Putamen (tissue), 1 donor: ENCODE data around the gene MARCHF10.
"Not testable (repeated sequence)": the region's sequence is repeated elsewhere in the genome, so short reads cannot be mapped to it uniquely, and the experiment has no call there.

Experiments
- DNase-seq: peaks from one replicate; pipeline ENCODE4 v3.0.0-alpha.2; 2016; ENCODE audit warnings: low spot score

The MARCHF10 gene, protein sequence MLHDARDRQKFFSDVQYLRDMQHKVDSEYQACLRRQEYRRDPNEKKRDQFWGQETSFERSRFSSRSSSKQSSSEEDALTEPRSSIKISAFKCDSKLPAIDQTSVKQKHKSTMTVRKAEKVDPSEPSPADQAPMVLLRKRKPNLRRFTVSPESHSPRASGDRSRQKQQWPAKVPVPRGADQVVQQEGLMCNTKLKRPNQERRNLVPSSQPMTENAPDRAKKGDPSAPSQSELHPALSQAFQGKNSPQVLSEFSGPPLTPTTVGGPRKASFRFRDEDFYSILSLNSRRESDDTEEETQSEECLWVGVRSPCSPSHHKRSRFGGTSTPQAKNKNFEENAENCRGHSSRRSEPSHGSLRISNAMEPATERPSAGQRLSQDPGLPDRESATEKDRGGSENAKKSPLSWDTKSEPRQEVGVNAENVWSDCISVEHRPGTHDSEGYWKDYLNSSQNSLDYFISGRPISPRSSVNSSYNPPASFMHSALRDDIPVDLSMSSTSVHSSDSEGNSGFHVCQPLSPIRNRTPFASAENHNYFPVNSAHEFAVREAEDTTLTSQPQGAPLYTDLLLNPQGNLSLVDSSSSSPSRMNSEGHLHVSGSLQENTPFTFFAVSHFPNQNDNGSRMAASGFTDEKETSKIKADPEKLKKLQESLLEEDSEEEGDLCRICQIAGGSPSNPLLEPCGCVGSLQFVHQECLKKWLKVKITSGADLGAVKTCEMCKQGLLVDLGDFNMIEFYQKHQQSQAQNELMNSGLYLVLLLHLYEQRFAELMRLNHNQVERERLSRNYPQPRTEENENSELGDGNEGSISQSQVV

DNA sequence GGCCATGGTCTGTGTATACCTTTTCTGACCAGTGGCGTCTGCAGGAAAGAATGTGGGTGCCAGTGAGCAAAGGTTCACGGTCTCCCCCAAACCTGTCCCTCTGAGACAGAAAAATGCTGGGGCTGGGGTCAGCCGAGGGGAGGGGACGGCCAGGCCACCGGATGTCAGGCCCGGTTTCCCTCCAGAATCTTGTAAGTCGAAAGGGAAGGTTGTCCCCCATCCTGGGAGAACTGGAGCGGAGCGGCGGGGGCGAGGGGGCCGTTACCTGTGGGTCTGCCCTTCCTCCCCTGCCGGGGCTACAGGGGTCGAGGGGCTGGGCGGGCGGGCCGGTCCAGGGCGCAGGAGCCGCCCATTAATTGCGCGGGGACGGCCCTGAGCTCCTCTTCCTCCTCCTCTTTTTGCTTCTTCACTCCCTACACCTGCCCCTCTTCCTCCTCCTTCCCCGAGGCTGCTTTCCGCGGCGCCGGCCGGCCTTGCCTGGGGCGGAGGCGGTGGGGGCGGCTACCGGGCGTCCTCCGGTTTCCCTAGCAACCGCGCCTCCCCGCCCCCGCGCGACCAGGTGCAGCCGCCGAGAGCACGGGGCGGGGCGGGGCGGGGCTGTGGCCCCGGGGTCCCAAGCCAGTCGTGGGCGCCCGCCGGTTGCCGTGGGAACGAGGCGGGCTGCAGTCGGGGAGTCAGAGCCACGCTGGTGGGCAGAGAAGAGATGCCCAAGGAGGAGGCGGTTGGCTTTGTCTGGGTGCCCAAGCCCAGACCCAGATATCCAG lies at the start of gene MARCHF10:
Gene MARCHF10, minus strand, starts transcription at position 503 of the 764 bp plus-strand sequence. CDS start 6,579 bp downstream, outside the sequence.
- peak; percentile 32 for DNase-seq

DNA sequence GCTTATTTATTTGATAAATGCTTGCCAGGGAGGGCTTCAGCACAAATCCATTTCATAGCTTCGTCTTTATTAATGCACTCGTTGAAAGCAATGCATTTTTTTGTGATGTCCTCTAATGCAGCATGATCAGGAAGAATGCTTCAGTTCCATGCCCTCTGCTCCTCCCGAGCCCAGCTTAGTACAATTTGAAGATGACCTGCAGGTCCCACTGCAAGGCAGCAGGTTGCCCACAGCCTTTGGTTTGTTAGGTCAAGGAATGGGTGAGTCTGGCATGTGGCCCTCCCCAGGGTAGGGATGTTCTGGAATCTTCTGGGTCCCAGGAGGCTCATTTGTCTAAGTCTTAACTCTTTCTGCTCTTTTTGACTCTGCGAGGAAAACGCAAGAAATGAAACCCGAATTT lies 49.4 kb upstream of the MARCHF10 start:
- no peak for DNase-seq

DNA sequence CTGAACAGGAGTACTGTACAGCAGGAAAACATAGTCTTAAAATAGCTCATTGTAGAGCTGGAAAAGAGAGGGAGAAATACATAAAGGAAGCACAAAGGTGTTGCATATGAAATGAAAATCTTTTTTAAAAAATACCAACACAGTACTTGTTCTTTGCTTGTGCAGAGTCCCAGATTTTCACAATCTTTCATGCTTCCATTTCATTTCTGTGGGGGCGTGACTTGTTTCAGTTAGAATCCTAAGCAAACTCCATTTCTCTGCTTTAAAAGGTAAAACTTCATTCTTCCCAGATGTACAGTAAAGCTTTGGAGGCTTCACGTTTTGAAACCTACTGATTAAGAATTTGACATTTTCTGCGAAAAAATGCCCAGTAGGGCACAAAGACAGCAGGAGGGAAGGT lies 48.5 kb upstream of the MARCHF10 start:
- DNase-seq = no peak

DNA sequence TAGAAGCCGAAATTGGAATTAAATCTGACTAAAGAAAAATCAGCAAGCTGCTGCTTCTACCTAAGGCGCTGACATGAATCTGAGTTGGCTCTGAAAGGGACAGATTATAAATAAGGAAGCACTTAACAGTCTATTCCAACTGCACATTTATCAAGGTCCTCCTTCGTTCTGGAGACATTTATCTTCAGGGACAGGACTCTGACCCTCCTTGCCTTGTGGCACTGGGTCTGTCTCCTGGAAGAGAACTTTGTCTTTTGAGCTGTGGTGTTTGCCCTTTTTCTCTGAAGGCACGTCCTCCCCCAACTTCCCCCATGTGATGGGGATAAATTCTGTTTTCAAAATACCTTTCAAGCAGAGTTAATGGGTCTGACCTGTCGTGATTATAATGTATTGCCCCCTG lies 47.0 kb upstream of the MARCHF10 start:
- DNase-seq = no peak

DNA sequence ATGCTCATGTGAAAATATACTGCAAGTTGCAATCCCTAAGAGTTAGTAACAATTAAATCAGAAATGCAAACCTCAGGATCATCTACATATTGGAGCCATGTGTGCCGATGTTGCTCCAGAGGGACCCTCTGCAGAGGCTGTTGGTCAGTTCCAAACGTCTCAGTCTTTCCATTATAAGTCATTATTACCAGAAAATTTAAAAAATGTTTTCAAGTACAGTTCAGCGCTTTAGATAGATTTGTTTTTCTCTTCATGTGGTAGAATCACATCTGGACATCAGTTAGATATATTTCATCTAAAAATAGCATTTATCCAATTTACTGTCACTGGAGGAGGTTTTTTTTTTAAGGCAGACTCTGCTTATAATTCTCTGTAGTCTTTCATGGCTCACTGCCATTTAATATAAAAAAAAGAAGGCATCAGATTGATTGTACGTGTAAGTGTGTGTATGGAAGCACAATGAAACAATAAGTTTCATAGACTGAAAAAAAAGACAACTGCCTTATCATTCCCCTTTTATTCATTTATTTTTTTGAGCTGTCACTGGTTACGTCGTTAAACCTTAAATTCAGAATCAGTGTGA lies 46.1 kb upstream of the MARCHF10 start:
- DNase-seq = no peak

DNA sequence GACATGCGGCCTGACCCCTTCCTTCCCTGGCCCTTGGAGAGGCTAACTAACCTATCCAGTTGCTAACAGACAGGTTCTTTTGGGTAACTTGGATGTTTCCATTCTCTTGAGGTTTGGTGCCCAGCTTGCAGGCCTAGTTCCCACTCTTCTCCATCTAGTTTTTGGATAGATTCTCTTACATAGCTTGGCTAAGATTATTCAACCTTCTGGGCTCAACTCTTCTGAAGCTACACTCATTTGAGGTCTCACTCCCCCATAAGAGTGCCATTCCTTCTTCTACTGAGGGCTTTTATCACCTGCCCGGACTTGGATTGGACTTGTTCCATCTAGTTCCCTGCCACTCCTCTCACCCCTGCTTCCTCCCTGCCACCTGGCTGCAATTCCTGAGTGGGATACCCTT lies 44.1 kb upstream of the MARCHF10 start:
- DNase-seq = no peak

DNA sequence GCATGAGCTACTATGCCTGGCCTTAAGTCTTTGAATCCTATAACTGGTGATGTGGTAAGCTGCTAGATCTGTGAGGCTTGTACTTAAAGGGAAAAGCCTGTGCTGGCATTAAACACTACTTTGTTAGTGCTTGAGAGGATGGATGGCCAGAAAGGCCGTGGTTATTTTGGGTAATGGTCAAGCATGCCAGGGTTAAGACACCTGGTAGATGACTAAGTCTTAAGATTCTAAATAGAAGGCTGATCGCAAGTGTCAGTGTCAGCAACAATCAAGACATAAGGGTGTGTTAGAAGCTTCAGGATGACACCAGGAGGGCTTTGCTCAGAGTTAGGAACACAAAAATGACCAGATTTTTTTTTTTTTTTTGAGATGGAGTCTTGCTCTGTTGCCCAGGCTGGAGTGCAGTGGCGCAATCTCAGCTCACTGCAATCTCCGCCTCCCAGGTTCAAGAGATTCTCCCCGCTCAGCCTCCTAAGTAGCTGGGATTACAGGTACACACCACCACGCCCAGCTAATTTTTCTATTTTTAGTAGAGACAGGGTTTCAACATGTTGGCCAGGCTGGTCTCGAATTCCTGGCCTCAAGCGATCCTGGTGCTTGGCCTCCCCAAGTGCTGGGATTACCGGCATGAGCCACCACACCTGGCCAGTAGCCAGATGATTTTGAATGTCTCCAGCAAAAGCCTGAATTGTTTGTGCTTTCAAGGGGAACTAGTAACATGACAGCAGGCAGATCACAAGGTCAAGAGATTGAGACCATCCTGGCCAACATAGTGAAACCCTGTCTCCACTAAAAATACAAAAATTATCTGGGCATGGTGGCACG lies 41.7 kb upstream of the MARCHF10 start:
- not testable (repeated sequence) for DNase-seq

DNA sequence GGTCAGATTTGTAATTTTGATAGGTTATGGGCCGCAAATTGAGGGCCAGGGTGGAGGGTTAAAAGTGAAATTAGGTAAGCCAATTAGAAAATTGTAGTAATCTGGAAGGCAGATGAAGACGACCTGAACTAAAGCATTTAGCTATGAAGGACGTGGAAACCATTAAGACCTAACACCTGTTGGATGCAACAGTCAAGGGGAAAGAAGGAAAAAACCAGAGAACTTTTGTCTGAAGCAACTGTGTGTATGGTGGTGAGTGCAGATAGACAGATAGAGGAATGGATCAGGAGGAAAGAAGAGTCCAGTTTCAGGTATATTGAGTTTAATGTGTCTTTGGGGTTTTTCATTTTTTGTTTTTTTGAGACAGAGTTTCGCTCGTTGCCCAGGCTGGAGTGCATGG lies 40.2 kb upstream of the MARCHF10 start:
- DNase-seq = no peak

DNA sequence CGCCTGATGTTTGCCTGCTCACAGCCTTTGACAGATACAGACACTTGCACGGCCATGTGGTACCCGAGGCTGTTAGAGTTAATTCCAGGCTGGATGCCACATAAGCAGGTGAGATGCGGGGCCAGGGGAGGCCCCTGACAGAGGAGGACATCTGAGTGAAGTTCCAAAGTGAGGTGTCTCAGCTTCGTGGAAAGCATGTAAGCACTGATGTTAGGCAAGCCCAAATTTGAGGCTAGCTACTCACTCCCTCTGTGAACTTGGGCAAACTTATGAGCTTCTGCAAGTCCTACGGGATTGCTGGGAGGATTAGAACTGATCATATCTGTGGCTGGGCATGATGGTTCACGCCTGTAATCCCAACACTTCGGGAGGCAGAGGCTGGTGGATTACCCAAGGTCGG lies 39.3 kb upstream of the MARCHF10 start:
- no peak for DNase-seq

DNA sequence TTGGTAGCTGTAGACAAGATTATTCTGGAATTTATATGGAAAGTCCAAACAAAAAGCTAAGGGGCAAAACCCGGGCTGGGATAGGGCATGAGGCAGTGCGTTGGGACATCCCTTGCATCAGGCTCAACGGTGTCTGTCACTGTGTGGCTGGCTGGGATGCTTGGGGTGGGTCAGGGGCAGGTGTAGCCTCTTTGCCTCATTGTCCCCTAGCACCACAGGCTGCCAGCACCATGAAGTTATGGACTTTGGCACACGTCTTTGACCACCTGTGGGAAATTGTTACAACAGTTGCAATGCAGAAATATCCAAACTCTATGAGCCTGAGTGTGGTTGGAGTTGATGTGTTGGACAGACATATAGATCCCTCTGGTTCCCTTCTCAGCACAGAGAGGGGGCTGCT lies 32.8 kb upstream of the MARCHF10 start:
- DNase-seq = no peak

DNA sequence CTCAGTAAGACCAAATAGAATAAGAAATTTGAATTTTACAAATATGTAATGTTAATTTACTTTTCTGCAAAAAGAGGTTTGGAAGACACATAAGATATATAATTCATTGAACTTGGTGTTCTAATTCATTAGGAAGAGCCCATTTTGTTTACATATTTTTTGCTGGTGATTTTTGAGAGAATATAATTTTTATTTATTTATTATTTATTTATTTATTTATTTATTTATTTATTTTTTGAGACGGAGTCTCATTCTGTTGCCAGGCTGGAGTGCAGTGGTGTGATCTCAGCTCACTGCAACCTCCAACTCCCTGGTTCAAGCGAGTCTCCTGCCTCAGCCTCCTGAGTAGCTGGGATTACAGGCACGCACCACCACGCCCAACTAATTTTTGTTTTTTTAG lies 25.7 kb upstream of the MARCHF10 start:
- not testable (repeated sequence) for DNase-seq

DNA sequence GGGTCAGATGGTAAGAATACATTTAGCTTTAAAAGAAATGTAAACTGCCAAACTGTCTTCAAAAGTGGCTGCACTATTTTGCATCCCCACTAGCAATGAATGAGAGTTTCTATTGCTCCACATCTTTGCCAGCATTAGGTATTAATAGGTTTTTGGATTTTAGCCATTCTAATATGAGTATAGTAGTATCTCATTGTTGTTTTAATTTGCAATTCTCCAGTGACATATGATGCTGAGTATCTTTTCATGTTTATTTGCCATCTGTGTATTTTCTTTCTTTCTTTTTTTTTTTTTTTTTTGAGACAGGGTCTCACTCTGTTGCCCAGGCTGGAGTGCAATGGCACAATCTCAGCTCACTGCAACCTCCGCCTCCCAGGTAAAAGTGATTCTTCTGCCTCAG lies 24.3 kb upstream of the MARCHF10 start:
- no peak for DNase-seq

DNA sequence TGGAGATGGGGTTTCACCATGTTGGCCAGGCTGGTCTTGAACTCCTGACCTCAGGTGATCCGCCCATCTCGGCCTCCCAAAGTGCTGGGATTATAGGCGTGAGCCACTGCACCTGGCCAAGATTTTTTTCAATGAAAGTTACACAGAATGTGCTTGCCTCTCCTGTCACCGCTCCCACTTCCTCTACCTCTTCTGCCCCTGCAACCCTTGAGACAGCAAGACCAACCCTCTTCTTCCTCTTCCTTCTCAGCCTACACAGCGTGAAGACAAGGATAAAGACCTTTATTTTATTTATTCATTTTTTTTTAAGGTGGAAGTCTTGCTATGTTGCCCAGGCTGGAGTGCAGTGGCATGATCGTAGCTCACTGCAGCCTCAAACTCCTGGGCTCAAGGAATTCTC lies 23.0 kb upstream of the MARCHF10 start:
- DNase-seq = not testable (repeated sequence)

DNA sequence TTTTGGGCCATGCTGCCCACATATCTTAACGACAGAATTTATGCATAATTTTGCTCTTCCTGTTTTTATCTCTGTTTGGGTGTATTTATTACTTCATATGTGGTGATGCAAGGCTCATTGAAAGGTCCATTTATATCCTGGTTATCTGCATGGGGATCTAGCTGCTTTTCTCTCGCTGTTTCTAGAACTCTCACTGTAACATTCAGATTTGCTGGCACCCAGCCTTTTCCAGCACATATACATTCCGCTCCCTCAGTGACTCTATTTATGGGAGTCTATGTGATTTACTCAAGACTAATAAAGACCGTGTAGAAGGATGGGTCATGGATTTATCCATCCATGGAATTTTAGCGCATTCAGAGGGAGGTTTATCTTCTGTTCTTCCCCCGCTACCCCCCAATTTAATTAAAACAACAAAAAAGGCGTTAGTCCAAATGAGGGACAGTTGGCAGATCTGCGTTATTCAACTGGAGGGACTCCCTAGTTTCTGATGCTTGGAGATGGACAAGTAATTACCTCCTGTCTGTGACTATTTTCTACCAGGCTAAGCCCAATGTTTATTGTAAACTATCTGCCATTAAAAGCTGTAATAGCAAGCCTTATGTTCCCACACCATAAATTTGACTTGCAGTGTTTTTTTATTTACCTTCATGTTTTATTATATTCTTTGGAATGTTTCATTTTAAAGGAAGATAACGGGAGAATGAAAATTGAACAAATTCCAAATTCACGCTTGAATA lies 19.8 kb upstream of the MARCHF10 start:
- peak; percentile 45 for DNase-seq

DNA sequence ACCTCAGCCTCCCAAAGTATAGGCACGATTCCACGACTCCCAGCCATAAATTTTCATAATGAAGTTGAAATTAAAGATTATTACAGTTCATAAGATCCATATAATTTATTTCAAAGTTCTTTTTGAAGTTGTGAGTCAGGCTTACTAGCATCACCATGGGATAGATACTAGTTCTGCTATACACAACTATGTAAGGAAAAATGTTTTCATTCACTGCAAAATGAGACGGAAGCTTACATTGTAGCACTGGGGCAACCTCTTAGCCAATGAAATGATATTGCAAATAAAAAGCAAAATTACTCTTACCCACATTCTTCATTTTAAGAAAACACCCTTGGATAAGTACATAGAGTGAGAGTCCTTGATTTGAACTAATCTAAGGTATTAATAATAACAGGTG lies 18.8 kb upstream of the MARCHF10 start:
- DNase-seq = no peak

DNA sequence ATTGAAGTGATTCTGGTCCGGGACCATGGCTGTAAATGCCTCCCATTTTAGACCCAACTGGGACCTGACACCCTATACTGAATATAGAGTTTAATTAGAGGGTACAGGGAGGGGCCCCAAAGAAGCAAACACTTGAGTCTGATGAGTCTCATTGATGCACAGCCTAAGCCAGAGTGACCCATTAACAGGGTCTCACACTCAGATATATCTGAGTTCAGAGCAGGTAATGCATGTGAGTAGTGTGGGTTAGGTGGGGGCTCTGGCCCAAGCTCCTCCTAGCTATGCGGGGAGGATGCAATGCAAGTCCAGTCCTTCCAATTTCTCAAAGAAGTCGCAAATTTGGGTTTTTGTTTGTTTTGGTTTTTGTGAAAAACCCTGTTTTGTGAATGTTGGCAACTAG lies 17.1 kb upstream of the MARCHF10 start:
- no peak for DNase-seq

DNA sequence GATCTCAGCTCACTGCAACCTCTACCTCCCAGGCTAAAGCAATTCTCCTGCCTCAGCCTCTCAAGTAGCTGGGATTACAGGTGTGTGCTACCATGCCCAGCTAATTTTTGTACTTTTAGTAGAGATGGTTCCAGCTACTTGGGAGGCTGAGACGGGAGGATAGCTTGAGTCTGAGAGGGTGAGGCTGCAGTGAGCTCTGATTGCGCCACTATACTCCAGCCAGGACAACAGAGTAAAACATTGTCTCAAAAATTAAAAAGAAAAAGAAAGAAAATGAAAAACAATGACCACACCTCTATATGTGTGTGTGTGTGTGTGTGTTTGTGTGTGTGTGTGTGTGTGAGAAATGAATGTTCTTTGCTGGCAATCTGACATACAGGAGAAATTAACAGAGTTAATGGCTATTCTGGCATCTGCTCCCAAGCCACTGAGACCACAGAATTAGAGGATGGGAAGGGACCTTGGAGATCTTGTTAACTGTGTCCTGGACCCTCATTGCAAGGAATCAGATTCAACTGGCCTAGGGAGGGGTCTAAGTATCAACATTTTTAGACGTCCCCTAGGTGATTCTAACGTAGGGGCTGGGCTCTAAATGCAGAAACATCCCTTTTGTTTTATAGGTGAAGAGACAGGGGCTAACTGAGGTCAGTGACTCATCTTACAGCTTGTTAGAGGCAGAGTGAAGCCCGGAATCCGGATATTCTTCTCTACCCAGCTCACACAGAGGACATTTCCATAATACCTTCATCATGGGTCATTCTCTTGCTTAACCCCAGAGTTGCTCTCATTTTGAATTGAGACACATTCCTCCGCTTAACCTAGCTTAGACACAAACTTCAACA lies 16.4 kb upstream of the MARCHF10 start:
- DNase-seq = no peak

DNA sequence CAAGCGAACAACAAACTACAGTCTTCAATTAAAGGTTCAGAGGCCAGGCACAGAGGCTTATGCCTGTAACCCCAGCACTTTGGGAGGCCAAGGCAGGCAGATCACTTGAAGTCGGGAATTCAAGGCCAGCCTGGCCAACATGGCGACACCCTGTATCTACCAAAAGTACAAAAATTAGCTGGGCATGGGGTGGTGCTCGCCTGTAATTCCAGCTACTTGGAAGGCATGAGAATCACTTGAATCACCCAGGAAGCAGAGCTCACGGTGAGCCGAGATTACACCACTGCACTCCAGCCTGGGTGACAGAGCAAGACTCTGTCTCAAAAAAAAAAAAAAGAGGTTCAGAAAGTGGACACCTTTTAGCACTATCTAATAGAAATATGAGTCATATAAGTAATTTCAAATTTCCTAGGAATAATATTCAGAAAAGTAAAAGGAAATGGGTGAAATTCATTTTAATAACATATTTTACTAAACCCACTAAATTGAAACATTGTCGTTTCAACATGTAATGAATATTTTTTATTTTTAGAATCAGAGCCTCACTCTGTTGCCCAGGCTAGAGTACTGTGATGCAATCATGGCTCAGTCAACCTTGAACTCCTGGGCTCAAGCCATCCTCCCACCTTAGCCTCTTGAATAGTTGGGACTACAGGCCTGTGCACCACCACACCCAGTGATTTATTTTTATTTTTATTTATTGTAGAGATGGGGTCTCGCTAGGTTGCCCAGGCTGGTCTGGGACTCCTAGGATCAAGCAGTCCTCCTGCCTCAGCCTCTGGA lies 15.2 kb upstream of the MARCHF10 start:
- DNase-seq = no peak
